ENCODE results near the gene NRP1. TPM values are rescaled to one million over a fixed set of nuclear protein-coding genes. Genes with fewer than 3 reads are reported as not detected.

The NRP1 gene
- total RNA-seq, 1 experiment from 2014 or later = 3.0 TPM

DNA sequence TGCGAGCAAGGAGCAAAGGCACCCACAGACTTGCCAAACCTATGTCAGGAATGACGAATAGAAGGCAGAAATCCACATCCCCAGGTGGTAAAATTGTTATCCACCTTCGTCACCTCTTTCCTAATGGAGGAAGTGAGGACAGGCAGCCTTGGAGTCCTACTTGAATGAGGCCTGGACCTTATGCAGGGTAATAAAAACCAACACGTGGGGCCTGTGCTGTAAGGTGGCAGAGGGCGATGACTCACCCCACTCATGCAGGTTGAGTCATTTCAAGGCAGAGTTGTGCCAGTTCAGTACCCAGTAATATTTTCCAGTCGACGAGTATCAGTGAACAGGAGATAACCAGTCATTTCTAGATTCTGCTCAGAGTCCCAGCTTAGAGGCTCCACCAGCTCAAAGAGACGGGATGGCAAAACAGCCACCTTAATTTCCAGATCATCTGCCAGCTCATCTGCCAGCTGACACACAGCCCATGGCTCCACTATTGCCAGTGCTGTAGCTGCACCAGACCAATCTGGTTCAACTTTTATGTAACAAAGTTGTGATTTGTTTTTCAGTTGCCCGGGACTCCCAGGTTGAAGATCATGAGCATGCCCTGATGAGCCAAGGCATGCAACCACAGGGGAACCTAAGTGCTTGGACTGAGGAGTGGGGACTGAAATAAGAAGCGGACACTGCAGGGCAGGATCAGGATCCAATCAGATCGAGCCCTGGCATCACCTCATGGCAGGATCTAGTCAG is 200.3 kb downstream of the NRP1 start:
- no peak for DNase-seq (ENCODE audit: low spot score)
- no peaks in the 10 kb centered on the region for H3K27me3 Mint-ChIP-seq (ENCODE audit: low read depth)
- H3K4me1 Mint-ChIP-seq = no peaks in the 10 kb centered on the region; the same call in 1 of the 2 replicates
- H3K9me3 Mint-ChIP-seq = no peaks in the 10 kb centered on the region
- H3K27ac Mint-ChIP-seq = no peak overlapping the region
- no peak overlapping the region for H3K4me3 Mint-ChIP-seq
- POLR2A ChIA-PET = interaction anchor here (0.6 kb wide), 1 partner anchor 145 kb away, joined by 3 read pairs; no protein-coding TSS in a partner anchor
- ATAC-seq = no peak
- TF ChIP-seq CDX4 (CRISPR knock-in tag; IDR thresholded peaks at IDR 0.05; ENCODE audit: borderline replicate concordance) (no peak), NFYB (CRISPR knock-in tag; conservative IDR thresholded peaks at IDR 0.05; ENCODE audit: low read depth) (no peak), OVOL2 (CRISPR knock-in tag; IDR thresholded peaks at IDR 0.05; ENCODE audit: borderline replicate concordance) (no peak)
- CTCF ChIA-PET = interaction anchor here (1.0 kb wide), 1 partner anchor 18 kb away, joined by 3 read pairs; no protein-coding TSS in a partner anchor
- H3K36me3 Mint-ChIP-seq = no peaks in the 10 kb centered on the region

- Mint-ChIP-seq H3K36me3 (peaks cover 4% of the 10 kb centered on the region; the same call in 1 of the 2 replicates), H3K27ac (no peak overlapping the region), H3K27me3 (ENCODE audit: low read depth) (no peaks in the 10 kb centered on the region), H3K4me1 (peaks cover 3% of the 10 kb centered on the region; the same call in 1 of the 2 replicates), H3K4me3 (no peak overlapping the region), H3K9me3 (peaks cover 4% of the 10 kb centered on the region)
- DNase-seq (ENCODE audit: low spot score) (no peak), ATAC-seq (no peak)
- CTCF ChIA-PET = interaction anchor here (0.7 to 1.0 kb wide), 2 partner anchors 17 to 18 kb away, joined by 3 read pairs; no protein-coding TSS in a partner anchor
- POLR2A ChIA-PET = no interaction called here
- TF ChIP-seq NR1H2 (CRISPR knock-in tag; IDR thresholded peaks at IDR 0.05) (no peak), SOX15 (CRISPR knock-in tag; IDR thresholded peaks at IDR 0.05) (no peak), ZBTB21 (CRISPR knock-in tag; IDR thresholded peaks at IDR 0.05; ENCODE audit: borderline replicate concordance) (no peak), CREB1 (CRISPR knock-in tag; IDR thresholded peaks at IDR 0.05) (no peak), ZMAT4 (CRISPR knock-in tag; IDR thresholded peaks at IDR 0.05) (no peak), USF1 (CRISPR knock-in tag; IDR thresholded peaks at IDR 0.05) (no peak), ESRRA (CRISPR knock-in tag; IDR thresholded peaks at IDR 0.05; ENCODE audit: borderline replicate concordance) (no peak), ZNF232 (CRISPR knock-in tag; IDR thresholded peaks at IDR 0.05) (no peak), JUN (CRISPR knock-in tag; IDR thresholded peaks at IDR 0.05) (no peak), ZNF671 (CRISPR knock-in tag; IDR thresholded peaks at IDR 0.05) (no peak), ZNF317 (CRISPR knock-in tag; IDR thresholded peaks at IDR 0.05; ENCODE audit: borderline replicate concordance, low read depth) (no peak), SMAD4 (CRISPR knock-in tag; IDR thresholded peaks at IDR 0.05) (no peak), AFF4 (CRISPR knock-in tag; IDR thresholded peaks at IDR 0.05; ENCODE audit: borderline replicate concordance) (no peak)
- TF ChIP-seq, protein P1, sequence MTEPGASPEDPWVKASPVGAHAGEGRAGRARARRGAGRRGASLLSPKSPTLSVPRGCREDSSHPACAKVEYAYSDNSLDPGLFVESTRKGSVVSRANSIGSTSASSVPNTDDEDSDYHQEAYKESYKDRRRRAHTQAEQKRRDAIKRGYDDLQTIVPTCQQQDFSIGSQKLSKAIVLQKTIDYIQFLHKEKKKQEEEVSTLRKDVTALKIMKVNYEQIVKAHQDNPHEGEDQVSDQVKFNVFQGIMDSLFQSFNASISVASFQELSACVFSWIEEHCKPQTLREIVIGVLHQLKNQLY (CRISPR knock-in tag; IDR thresholded peaks at IDR 0.05) = no peak
- TF ChIP-seq, protein P2, sequence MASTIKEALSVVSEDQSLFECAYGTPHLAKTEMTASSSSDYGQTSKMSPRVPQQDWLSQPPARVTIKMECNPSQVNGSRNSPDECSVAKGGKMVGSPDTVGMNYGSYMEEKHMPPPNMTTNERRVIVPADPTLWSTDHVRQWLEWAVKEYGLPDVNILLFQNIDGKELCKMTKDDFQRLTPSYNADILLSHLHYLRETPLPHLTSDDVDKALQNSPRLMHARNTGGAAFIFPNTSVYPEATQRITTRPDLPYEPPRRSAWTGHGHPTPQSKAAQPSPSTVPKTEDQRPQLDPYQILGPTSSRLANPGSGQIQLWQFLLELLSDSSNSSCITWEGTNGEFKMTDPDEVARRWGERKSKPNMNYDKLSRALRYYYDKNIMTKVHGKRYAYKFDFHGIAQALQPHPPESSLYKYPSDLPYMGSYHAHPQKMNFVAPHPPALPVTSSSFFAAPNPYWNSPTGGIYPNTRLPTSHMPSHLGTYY (CRISPR knock-in tag; IDR thresholded peaks at IDR 0.05) = no peak
- TF ChIP-seq, protein P3, sequence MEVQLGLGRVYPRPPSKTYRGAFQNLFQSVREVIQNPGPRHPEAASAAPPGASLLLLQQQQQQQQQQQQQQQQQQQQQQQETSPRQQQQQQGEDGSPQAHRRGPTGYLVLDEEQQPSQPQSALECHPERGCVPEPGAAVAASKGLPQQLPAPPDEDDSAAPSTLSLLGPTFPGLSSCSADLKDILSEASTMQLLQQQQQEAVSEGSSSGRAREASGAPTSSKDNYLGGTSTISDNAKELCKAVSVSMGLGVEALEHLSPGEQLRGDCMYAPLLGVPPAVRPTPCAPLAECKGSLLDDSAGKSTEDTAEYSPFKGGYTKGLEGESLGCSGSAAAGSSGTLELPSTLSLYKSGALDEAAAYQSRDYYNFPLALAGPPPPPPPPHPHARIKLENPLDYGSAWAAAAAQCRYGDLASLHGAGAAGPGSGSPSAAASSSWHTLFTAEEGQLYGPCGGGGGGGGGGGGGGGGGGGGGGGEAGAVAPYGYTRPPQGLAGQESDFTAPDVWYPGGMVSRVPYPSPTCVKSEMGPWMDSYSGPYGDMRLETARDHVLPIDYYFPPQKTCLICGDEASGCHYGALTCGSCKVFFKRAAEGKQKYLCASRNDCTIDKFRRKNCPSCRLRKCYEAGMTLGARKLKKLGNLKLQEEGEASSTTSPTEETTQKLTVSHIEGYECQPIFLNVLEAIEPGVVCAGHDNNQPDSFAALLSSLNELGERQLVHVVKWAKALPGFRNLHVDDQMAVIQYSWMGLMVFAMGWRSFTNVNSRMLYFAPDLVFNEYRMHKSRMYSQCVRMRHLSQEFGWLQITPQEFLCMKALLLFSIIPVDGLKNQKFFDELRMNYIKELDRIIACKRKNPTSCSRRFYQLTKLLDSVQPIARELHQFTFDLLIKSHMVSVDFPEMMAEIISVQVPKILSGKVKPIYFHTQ (CRISPR knock-in tag; IDR thresholded peaks at IDR 0.05) = no peak
- TF ChIP-seq, protein P4, sequence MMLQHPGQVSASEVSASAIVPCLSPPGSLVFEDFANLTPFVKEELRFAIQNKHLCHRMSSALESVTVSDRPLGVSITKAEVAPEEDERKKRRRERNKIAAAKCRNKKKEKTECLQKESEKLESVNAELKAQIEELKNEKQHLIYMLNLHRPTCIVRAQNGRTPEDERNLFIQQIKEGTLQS (CRISPR knock-in tag; conservative IDR thresholded peaks at IDR 0.05) = no peak
- TF ChIP-seq, protein P5, sequence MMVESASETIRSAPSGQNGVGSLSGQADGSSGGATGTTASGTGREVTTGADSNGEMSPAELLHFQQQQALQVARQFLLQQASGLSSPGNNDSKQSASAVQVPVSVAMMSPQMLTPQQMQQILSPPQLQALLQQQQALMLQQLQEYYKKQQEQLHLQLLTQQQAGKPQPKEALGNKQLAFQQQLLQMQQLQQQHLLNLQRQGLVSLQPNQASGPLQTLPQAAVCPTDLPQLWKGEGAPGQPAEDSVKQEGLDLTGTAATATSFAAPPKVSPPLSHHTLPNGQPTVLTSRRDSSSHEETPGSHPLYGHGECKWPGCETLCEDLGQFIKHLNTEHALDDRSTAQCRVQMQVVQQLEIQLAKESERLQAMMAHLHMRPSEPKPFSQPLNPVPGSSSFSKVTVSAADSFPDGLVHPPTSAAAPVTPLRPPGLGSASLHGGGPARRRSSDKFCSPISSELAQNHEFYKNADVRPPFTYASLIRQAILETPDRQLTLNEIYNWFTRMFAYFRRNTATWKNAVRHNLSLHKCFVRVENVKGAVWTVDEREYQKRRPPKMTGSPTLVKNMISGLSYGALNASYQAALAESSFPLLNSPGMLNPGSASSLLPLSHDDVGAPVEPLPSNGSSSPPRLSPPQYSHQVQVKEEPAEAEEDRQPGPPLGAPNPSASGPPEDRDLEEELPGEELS (CRISPR knock-in tag; IDR thresholded peaks at IDR 0.05) = no peak
Observed at GRCh38 chr10:33133557-33133956, 200.9 kb downstream of the NRP1 start.

All from WTC11 (cell line).